HG02623 (cell line): ENCODE measurements around the gene SAXO1.
"Not testable (repeated sequence)": the region's sequence is repeated elsewhere in the genome, so short reads cannot be mapped to it uniquely, and the experiment has no call there.

ENCODE experiments used
- ATAC-seq: cut with Tn5 transposase; IDR thresholded peaks from one replicate; pipeline ENCODE4 v1.9.1; 2021; ENCODE audit warnings: moderate library complexity; ENCODE audit not compliant: unreplicated experiment

The SAXO1 gene

GRCh38 chr9:18971404-18971803 is 61.6 kb downstream of the SAXO1 start:
- no peak for ATAC-seq

- ATAC-seq, result no peak
Measured at GRCh38 chr9:18970393-18970792, 62.6 kb downstream of the SAXO1 start.

GRCh38 chr9:18969128-18969527 is 63.9 kb downstream of the SAXO1 start:
- no peak for ATAC-seq

GRCh38 chr9:18955626-18956025 is 77.4 kb downstream of the SAXO1 start:
- ATAC-seq, result no peak

GRCh38 chr9:18951936-18952335 is 81.1 kb downstream of the SAXO1 start:
- no peak for ATAC-seq

- peak; percentile 50 for ATAC-seq
Measured at GRCh38 chr9:18947892-18948339, 85.1 kb downstream of the SAXO1 start.

GRCh38 chr9:18942801-18943200 is 90.2 kb downstream of the SAXO1 start:
- ATAC-seq, result no peak

- ATAC-seq, result no peak
Measured at GRCh38 chr9:18941060-18941740, 91.8 kb downstream of the SAXO1 start.

GRCh38 chr9:18939943-18940342 is 93.1 kb downstream of the SAXO1 start:
- ATAC-seq, result no peak

- no peak for ATAC-seq
Measured at GRCh38 chr9:18936094-18936871, 96.7 kb downstream of the SAXO1 start.

GRCh38 chr9:18935541-18935940 is 97.5 kb downstream of the SAXO1 start:
- no peak for ATAC-seq

- not testable (repeated sequence) for ATAC-seq
Measured at GRCh38 chr9:18930611-18931010, 102.4 kb downstream of the SAXO1 start.

GRCh38 chr9:18928711-18929110 is 104.3 kb downstream of the SAXO1 start:
- ATAC-seq, result no peak

- ATAC-seq, result no peak
Measured at GRCh38 chr9:18926513-18926912, 106.5 kb downstream of the SAXO1 start.

GRCh38 chr9:18925880-18926279 is 107.1 kb downstream of the SAXO1 start:
- ATAC-seq, result no peak

- no peak for ATAC-seq
Measured at GRCh38 chr9:18923671-18924430, 109.2 kb downstream of the SAXO1 start.

- ATAC-seq, result no peak
Measured at GRCh38 chr9:18923167-18923566, 109.8 kb downstream of the SAXO1 start.

GRCh38 chr9:18922161-18922885 is 110.7 kb downstream of the SAXO1 start:
- no peak for ATAC-seq

- ATAC-seq, result no peak
Measured at GRCh38 chr9:18921366-18922075, 111.5 kb downstream of the SAXO1 start.
